ENCODE data around the gene CHST15.
"Not testable (repeated sequence)": the region's sequence is repeated elsewhere in the genome, so short reads cannot be mapped to it uniquely, and the experiment has no call there.

CHST15 gene

GRCh38 chr10:124097883-124098282 lies 4.5 kb upstream of the CHST15 start:
- no peaks in the 10 kb centered on the region for H3K9me3 ChIP-seq
- H3K4me3 ChIP-seq, result no peak overlapping the region
- H3K36me3 ChIP-seq, result no peaks in the 10 kb centered on the region
- intact Hi-C loops (cut with DNase I; ENCODE audit: low total_unique reads), result loop anchor here (10.0 kb wide), 1 partner anchor 127 kb away; no protein-coding TSS in a partner anchor
- no peaks in the 10 kb centered on the region for H3K27me3 ChIP-seq
- H3K27ac ChIP-seq, result no peak overlapping the region
- peaks cover 0 to 13% (median 11%) of the 10 kb centered on the region in 4 donors for H3K4me1 ChIP-seq
- DNase-seq, result no peak
- TF ChIP-seq CTCF (IDR thresholded peaks at IDR 0.05), result no peak

DNA sequence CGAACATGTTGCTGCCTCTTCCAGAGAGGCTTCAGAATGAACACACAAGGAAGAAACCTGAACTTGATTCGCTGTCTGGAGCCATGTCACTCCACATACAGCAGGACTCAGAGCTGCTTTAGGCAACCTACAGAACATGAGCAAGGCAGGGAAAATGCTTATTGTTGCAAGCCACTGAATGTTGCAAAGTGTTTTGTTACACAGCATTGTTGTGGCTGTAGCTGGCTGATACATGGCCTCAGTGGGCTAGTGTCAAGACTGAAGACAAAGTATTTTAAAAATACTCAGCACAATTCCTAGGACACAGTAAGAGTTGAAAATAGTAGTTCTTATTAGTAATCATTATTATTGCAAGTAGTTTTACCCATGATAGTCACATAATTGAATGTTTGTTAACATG lies 3.1 kb upstream of the CHST15 start:
- intact Hi-C loops (cut with DNase I; ENCODE audit: low total_unique reads), result loop anchor here (10.0 kb wide), 1 partner anchor 128 kb away; no protein-coding TSS in a partner anchor

GRCh38 chr10:124095801-124096200 lies 2.4 kb upstream of the CHST15 start:
- DNase-seq, H3K36me3 ChIP-seq, H3K4me3 ChIP-seq, H3K27ac ChIP-seq, H3K27me3 ChIP-seq, H3K9me3 ChIP-seq: not testable (repeated sequence)
- peaks cover 0 to 21% (median 19%) of the 10 kb centered on the region in 4 donors for H3K4me1 ChIP-seq
- intact Hi-C loops (cut with DNase I; ENCODE audit: low total_unique reads), result loop anchor here (10.0 kb wide), 1 partner anchor 129 kb away; no protein-coding TSS in a partner anchor

More for the DNA sequence above, 3.1 kb upstream of the CHST15 start:
- Histone ChIP-seq H3K36me3 (no peaks in the 10 kb centered on the region), H3K27me3 (no peaks in the 10 kb centered on the region), H3K9me3 (no peaks in the 10 kb centered on the region), H3K27ac (no peak overlapping the region), H3K4me3 (no peak overlapping the region), H3K4me1 (peaks cover 0 to 16% (median 12%) of the 10 kb centered on the region in 4 donors)
- DNase-seq, result no peak
- no peak for TF ChIP-seq CTCF (IDR thresholded peaks at IDR 0.05)

- H3K9me3 ChIP-seq, result no peaks in the 10 kb centered on the region
- H3K36me3 ChIP-seq, result no peaks in the 10 kb centered on the region
- no peak for DNase-seq
- no peak overlapping the region for H3K27ac ChIP-seq
- H3K27me3 ChIP-seq, result no peaks in the 10 kb centered on the region
- TF ChIP-seq CTCF (IDR thresholded peaks at IDR 0.05), result no peak
- H3K4me3 ChIP-seq, result no peak overlapping the region
- intact Hi-C loops (cut with DNase I; ENCODE audit: low total_unique reads), result loop anchor here (10.0 kb wide), 1 partner anchor 130 kb away; no protein-coding TSS in a partner anchor
- H3K4me1 ChIP-seq, result peaks cover 0 to 28% (median 22%) of the 10 kb centered on the region in 4 donors
These were observed 1.7 kb upstream of the CHST15 start for GRCh38 chr10:124095096-124095495.

DNA sequence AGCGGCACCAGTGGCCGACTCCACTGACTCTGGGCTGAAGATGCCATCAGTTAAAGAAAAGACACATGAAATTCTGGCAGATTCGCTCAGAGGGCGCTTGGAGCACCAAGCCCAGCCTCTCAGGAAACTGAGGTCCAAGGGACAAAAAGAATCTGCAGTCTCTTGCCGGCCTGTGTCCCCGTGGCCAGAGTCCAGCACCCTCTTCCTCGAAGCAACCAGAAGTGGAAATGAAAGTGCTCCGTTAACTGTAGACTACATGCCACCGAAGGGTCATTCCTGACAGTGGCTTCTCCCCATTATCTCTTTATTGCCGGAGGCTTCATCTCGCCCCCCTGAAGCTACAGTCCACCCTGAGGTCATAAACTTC lies 1.0 kb upstream of the CHST15 start:
- Histone ChIP-seq H3K4me3 (peak overlapping the region; percentile 77 to 78), H3K27ac (peak overlapping the region; percentile 88 to 93), H3K4me1 (peaks cover 0 to 32% (median 22%) of the 10 kb centered on the region in 4 donors), H3K36me3 (no peaks in the 10 kb centered on the region), H3K27me3 (no peaks in the 10 kb centered on the region), H3K9me3 (no peaks in the 10 kb centered on the region)
- intact Hi-C loops (cut with DNase I; ENCODE audit: low total_unique reads), result loop anchor here (10.0 kb wide), 1 partner anchor 130 kb away; no protein-coding TSS in a partner anchor
- no peak for TF ChIP-seq CTCF (IDR thresholded peaks at IDR 0.05)
- DNase-seq, result peak in 1 of 2 donors; percentile 35

DNA sequence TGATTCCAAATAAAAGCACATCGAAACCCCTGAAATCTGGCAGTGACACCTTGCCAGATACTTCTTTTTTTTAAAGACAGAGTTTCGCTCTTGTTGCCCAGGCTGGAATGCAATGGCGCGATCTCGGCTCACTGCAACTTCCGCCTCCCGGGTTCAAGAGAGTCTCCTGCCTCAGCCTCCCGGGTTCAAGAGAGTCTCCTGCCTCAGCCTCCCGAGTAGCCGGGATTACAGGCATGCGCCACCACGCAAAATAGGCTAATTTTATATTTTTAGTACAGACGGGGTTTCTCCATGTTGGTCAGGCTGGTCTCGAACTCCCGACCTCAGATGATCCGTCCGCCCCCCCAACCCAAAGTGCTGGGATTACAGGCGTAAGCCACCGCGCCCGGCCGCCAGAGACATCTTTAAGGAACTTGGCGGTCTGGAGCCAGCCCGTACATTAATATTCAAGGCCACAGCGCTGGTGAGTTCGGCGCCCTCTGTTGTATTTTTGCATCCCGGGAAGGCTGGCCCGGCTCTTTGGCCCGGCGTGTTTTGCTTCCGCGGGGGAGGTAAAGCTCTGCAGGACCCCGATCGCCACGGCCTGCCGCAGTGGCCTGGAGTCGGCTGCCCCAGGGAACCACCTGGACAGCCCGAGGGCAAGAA lies 498 bp upstream of the CHST15 start:
- H3K27me3 ChIP-seq, result not testable (repeated sequence)

More for the DNA sequence above, 498 bp upstream of the CHST15 start:
- H3K27ac ChIP-seq, result peak overlapping the region; percentile 88 to 93
- intact Hi-C loops (cut with DNase I; ENCODE audit: low total_unique reads), result loop anchor here (10.0 kb wide), 1 partner anchor 131 kb away; no protein-coding TSS in a partner anchor
- H3K36me3 ChIP-seq, H3K9me3 ChIP-seq: not testable (repeated sequence)
- DNase-seq, result peak; percentile 65 to 73
- H3K4me3 ChIP-seq, result peak overlapping the region; percentile 77 to 78
- H3K4me1 ChIP-seq, result peaks cover 0 to 32% (median 22%) of the 10 kb centered on the region in 4 donors
